Breast epithelium (tissue), 3 donors: ENCODE data around the gene NEUROD2.

Experiments
- POLR2A ChIP-seq: fragments of 450-650 bp; IDR thresholded peaks from one replicate; pipeline ENCODE4 v1.6.1; 2016; ENCODE audit warnings: antibody characterized with exemption, mild to moderate bottlenecking, moderate library complexity
- POLR2AphosphoS5 ChIP-seq, 3 donors: sonication (generic); formaldehyde crosslinking; IDR thresholded peaks; one replicate each; pipeline ENCODE4 v1.6.1; 2017; ENCODE audit warnings: antibody characterized with exemption in 3 of 3
- TF ChIP-seq, protein P1 (sequence below), 3 donors: fragments of 450-650 bp; IDR thresholded peaks; one replicate each; pipeline ENCODE4 v1.5.1; 2016 to 2017; ENCODE audit warnings: antibody characterized with exemption in 3 of 3, mild to moderate bottlenecking in 3 of 3, moderate library complexity in 3 of 3

DNA sequence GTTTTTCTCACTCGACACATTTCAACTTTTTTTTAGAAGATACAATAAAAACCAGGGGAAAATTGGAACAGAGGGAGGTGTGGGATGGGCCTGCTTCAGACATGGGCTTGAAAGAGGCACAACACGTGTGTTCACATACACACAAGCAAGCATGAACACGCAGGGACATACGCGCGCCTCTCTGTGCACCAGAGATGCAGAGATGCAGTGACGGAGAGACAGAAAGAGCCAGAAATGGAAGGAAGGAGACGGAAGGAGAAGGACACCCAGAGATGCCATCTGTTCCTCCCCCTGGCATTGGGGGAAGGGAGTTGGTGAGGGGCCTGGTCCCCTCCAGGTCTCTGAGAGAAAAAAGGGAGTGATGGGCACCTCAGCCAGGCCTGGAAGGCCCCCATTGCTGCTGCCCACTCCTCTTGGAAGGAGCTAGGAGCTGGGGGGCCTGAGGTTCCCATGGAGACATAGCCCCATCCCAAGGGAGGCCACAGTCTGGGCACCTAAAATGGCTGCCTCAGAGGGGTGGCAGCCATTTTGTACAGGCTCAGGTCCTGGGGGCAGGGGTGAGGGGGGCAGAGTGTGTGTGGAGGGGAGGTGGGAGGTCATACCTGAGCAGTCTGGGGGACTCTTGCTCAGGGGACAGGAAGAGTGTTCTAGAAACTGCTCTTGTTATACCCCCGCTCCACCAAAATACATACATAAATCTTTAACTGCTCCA lies 3.8 kb upstream of the NEUROD2 start:
- TF ChIP-seq, protein P1, sequence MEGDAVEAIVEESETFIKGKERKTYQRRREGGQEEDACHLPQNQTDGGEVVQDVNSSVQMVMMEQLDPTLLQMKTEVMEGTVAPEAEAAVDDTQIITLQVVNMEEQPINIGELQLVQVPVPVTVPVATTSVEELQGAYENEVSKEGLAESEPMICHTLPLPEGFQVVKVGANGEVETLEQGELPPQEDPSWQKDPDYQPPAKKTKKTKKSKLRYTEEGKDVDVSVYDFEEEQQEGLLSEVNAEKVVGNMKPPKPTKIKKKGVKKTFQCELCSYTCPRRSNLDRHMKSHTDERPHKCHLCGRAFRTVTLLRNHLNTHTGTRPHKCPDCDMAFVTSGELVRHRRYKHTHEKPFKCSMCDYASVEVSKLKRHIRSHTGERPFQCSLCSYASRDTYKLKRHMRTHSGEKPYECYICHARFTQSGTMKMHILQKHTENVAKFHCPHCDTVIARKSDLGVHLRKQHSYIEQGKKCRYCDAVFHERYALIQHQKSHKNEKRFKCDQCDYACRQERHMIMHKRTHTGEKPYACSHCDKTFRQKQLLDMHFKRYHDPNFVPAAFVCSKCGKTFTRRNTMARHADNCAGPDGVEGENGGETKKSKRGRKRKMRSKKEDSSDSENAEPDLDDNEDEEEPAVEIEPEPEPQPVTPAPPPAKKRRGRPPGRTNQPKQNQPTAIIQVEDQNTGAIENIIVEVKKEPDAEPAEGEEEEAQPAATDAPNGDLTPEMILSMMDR (IDR thresholded peaks at IDR 0.05) = no peak
- TF ChIP-seq POLR2A = no peak
- no peak for TF ChIP-seq POLR2AphosphoS5 (IDR thresholded peaks at IDR 0.05)
